Esophagus squamous epithelium (tissue), 5 donors: ENCODE data around the gene FOXO6. TPM values are rescaled to one million over a fixed set of nuclear protein-coding genes. Genes with fewer than 3 reads are reported as not detected.
A peak's percentile ranks its signal among the peaks of the same experiment; 100 is the strongest.

Experiments used
- DNase-seq: peaks from one replicate; lab custom pipeline; 2025; lab: John Stamatoyannopoulos, UW
- H3K27ac ChIP-seq, 4 donors: fragments of 200-600 bp; sonication (generic); one replicate each; pipeline ENCODE4 v1.5.1; 2016 to 2019; ENCODE audit warnings: mild to moderate bottlenecking in 1 of 4
- H3K27me3 ChIP-seq, 4 donors: fragments of 200-600 bp; sonication (generic); 1 replicate in 3 of 4; 2 replicates in 1 of 4; pipeline versions ENCODE4 v1.5.1 to v1.6.0; 2017 to 2021; ENCODE audit warnings: antibody characterized with exemption in 1 of 4
- H3K36me3 ChIP-seq, 3 donors: fragments of 200-600 bp; sonication (generic); one replicate each; pipeline ENCODE4 v1.5.1; 2016 to 2019
- H3K4me1 ChIP-seq, 3 donors: fragments of 200-600 bp; sonication (generic); one replicate each; pipeline ENCODE4 v1.5.1; 2017 to 2019
- H3K4me3 ChIP-seq, 4 donors: fragments of 200-600 bp; sonication (generic); 1 replicate in 3 of 4; 2 replicates in 1 of 4; pipeline ENCODE4 v1.5.1; 2016 to 2019; ENCODE audit warnings: mild to moderate bottlenecking in 2 of 4, moderate library complexity in 1 of 4
- H3K9me3 ChIP-seq, 3 donors: fragments of 200-600 bp; sonication (generic); one replicate each; pipeline ENCODE4 v1.5.1; 2016 to 2019
- POLR2A ChIP-seq, 4 donors: fragments of 450-650 bp; IDR thresholded peaks; one replicate each; pipeline ENCODE4 v1.6.1; 2017; ENCODE audit warnings: antibody characterized with exemption in 4 of 4, mild to moderate bottlenecking in 4 of 4, moderate library complexity in 3 of 4
- WGBS, 2 donors: methylation state at CpG; one replicate each; pipeline ENCODE4 v1.1.5; 2018; 5-methylcytosine and 5-hydroxymethylcytosine counted together
- intact Hi-C: fragments of 100-400 bp; cut with DNase I; formaldehyde crosslinking; loops from one replicate; pipeline ENCODE4 v1.15.0; 2022
- total RNA-seq, 4 donors: library from RNA; depleted of rRNA; stranded (reverse); fragments of >200 nt; gene quantifications; one replicate each; pipeline ENCODE4 v1.1.0, GENCODE V29; 2016
- TF ChIP-seq, protein P1 (sequence below), 6 experiments: fragments of 450-650 bp in 4 of 6; fragments of 200-600 bp in 2 of 6; sonication (generic) in 2 of 6; IDR thresholded peaks; one replicate each; pipeline ENCODE4 v1.5.1; 2016 to 2019; ENCODE audit warnings: antibody characterized with exemption in 6 of 6, mild to moderate bottlenecking in 4 of 6, moderate library complexity in 4 of 6
- donor health status: DM: yes; HTN: yes; CAD: no.

Gene FOXO6
- total RNA-seq, 4 donors from 2014 or later: 0.18 to 0.53 (median 0.38) TPM; not detected in 1

DNA sequence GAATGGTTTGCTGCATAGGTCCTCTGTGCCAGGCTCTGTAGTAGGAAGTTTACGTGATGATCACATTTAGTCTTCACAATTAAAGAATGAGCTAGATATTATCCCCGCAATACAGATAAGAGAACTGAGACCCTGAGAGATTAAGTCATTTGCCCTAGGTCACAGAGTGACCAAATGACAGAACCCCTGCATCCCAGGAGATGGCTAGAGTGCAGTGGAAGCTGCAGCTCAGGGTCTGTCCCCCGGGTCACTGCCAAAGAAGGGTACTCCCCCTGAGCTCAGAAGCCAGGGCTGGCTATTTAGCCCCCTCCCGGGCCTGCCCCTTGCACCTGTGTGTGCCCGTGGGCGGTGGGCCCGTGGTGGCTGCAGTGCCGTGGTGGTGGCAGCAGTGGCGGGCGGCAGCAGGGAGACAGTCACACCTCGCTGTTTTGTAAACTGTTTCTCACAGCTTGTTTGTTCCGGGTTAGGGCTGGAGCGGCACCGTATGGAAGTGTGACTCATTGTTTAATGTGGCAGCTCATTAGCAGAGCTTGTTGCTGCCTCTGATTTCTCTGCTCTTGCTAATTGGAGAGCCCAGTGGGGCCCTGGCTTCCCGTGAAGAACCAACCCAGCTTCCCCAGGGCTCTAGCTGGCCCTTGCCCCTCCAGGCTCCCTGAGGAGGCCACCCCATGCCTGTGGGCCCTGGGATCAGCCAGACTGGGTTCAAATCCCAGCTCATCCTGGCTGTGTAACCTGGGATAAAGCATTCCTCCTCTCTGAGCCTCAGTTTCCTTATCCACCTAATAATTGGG, 19.3 kb upstream of the FOXO6 start:
- Histone ChIP-seq H3K9me3 (peaks cover 0 to 13% (median 6%) of the 10 kb centered on the region in 3 donors), H3K27me3 (peaks cover 0 to 4% (median 0%) of the 10 kb centered on the region in 4 donors), H3K27ac (peak overlapping the region; percentile 12 to 56 (median 51)), H3K4me3 (peak overlapping the region in 3 of 4 donors; percentile 14 to 28 (median 22)), H3K4me1 (peaks cover 5 to 16% (median 8%) of the 10 kb centered on the region in 3 donors), H3K36me3 (no peaks in the 10 kb centered on the region)
- TF ChIP-seq, protein P1, sequence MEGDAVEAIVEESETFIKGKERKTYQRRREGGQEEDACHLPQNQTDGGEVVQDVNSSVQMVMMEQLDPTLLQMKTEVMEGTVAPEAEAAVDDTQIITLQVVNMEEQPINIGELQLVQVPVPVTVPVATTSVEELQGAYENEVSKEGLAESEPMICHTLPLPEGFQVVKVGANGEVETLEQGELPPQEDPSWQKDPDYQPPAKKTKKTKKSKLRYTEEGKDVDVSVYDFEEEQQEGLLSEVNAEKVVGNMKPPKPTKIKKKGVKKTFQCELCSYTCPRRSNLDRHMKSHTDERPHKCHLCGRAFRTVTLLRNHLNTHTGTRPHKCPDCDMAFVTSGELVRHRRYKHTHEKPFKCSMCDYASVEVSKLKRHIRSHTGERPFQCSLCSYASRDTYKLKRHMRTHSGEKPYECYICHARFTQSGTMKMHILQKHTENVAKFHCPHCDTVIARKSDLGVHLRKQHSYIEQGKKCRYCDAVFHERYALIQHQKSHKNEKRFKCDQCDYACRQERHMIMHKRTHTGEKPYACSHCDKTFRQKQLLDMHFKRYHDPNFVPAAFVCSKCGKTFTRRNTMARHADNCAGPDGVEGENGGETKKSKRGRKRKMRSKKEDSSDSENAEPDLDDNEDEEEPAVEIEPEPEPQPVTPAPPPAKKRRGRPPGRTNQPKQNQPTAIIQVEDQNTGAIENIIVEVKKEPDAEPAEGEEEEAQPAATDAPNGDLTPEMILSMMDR (IDR thresholded peaks at IDR 0.05): no peak
- TF ChIP-seq POLR2A (IDR thresholded peaks at IDR 0.05): no peak
- no peak for DNase-seq
- intact Hi-C loops: no loop called here
- WGBS, 2 donors: 44 to 66% methylated on average over 4 to 9 of the region's 15 CpGs

DNA sequence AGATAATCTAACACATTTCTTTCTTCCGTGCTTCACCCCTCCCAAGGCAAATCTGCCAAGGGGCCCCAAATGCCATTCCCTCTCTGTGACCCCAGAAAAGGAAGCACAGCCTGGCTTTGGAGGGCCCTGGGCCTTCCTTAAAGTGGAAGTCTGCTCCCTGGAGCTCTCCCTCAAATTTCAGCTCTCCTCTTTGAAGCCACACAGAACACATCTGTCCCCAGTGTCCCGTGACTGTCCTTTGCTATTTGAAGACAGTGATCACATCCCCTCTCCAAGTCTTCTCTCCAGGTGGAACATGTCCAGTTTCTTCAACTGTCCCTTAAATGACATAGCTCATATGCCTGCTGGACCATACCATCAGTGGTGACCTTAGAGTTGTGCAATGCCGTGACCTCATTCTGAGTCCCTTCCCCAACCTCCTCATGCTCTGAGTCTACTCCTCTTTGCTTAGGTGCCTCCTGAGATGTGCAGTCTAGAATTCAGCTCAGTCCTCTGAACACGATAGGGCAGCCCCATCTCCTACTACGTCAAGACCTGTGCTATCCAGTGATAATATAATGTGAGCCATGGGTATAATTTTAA, 18.4 kb upstream of the FOXO6 start:
- Histone ChIP-seq H3K27ac (no peak overlapping the region), H3K36me3 (no peaks in the 10 kb centered on the region), H3K4me3 (no peak overlapping the region), H3K9me3 (peaks cover 0 to 13% (median 6%) of the 10 kb centered on the region in 3 donors), H3K4me1 (peaks cover 5 to 20% (median 8%) of the 10 kb centered on the region in 3 donors), H3K27me3 (peaks cover 0 to 2% (median 0%) of the 10 kb centered on the region in 4 donors)
- 68 to 78% methylated on average over 4 to 5 of the region's 5 CpGs for WGBS, 2 donors
- no peak for DNase-seq
- intact Hi-C loops: no loop called here
- TF ChIP-seq, protein P1 (IDR thresholded peaks at IDR 0.05): no peak
- no peak for TF ChIP-seq POLR2A (IDR thresholded peaks at IDR 0.05)

DNA sequence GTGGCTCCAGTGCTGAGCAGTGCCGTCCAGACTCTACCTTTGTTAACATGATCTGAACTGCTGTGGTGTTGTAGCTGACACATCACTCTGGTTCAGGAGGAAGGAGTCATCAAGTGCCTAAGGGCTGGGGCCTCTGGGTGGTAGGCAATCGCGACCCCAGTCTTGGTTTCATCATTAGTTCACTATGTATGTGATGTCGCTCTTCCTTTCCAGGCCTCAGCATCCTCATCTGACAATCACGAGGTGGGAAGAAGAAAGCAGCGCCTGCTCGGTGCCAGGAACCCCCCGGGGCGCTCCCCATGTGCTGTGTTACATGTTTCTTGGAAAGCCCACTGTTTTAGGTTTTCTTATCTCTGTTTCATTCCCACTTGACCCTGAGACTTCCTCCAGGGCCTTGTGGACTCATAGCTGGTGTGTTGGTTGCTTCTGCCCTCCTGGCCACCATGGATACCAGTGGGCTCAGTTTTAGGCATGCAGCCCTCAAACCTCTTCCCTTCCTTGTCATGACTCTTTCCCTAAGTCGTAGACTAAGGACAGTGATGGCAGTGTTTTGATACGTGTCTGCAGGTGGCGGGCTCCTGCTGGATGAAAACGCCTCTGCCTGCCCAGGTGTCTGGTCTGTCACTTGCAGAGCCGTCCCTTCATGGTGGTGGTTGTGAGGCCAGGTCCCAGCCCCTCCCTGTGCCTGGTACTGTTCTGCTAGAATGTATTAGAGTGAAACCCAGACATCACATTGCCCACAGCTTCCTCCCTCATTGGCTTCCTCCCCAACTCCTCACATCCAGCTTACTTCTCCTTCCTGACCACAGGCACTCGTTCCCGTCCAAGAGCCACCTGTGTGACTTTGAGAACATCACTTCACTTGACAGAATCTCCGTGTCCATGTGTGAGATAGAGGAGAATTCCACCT, 17.2 kb upstream of the FOXO6 start:
- H3K4me1 ChIP-seq: peaks cover 5 to 20% (median 8%) of the 10 kb centered on the region in 3 donors

DNA sequence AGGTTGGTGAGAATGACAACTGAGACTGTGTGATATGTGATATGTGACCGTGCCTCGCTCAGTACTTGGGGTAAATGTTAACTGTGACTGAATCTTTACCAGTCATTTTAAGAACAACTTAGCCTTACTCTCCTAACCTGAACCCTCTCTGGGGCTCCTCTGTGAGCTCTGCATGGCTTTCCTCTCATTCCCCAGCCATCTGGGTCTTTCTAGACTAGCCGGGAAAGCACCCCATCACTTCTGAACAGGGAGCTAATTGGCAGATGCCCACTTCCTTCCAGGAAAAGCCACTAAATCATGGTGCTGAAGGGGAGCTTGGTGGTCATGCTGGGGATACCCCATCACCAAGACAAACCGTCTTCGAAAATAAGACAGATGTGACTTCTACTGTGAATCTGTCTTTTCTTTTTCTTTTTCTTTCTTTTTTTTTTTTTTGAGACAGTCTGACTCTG, 16.5 kb upstream of the FOXO6 start:
- no peak overlapping the region for H3K27ac ChIP-seq
- TF ChIP-seq POLR2A (IDR thresholded peaks at IDR 0.05): no peak
- TF ChIP-seq, protein P1 (IDR thresholded peaks at IDR 0.05): no peak
- no peak for DNase-seq
- H3K27me3 ChIP-seq: no peaks in the 10 kb centered on the region
- H3K4me1 ChIP-seq: peaks cover 5 to 20% (median 8%) of the 10 kb centered on the region in 3 donors
- 77 to 93% methylated on average over 5 of the region's 5 CpGs for WGBS, 2 donors
- H3K9me3 ChIP-seq: peaks cover 0 to under 1% (median 0%) of the 10 kb centered on the region in 3 donors
- intact Hi-C loops: no loop called here
- H3K4me3 ChIP-seq: no peak overlapping the region
- H3K36me3 ChIP-seq: no peaks in the 10 kb centered on the region

More for the DNA sequence above, 17.2 kb upstream of the FOXO6 start:
- Histone ChIP-seq H3K36me3 (no peaks in the 10 kb centered on the region), H3K9me3 (peaks cover 0 to 7% (median 0%) of the 10 kb centered on the region in 3 donors), H3K27me3 (no peaks in the 10 kb centered on the region), H3K4me3 (no peak overlapping the region), H3K27ac (no peak overlapping the region)
- no peak for TF ChIP-seq POLR2A (IDR thresholded peaks at IDR 0.05)
- TF ChIP-seq, protein P1 (IDR thresholded peaks at IDR 0.05): no peak
- WGBS, 2 donors: 73 to 77% methylated on average over 14 to 15 of the region's 17 CpGs
- no peak for DNase-seq
- intact Hi-C loops: no loop called here
